Parathyroid adenoma (tissue), 2 donors: ENCODE results near the gene HMGN4.

Experiments
- H2AFZ ChIP-seq: fragments of 300-600 bp; sonication (generic); one replicate; pipeline ENCODE4 v1.7.0; 2017; ENCODE audit warnings: antibody characterized with exemption, mild to moderate bottlenecking
- H3K27ac ChIP-seq: fragments of 300-600 bp; sonication (generic); one replicate; pipeline ENCODE4 v1.7.0; 2017
- H3K27me3 ChIP-seq: fragments of 300-600 bp; sonication (generic); one replicate; pipeline ENCODE4 v1.7.0; 2017; ENCODE audit warnings: low read length; ENCODE audit not compliant: control insufficient read depth, insufficient read depth
- H3K36me3 ChIP-seq: fragments of 300-600 bp; sonication (generic); one replicate; pipeline ENCODE4 v1.7.0; 2017; ENCODE audit warnings: low read length; ENCODE audit not compliant: control insufficient read depth, insufficient read depth
- H3K4me1 ChIP-seq: fragments of 300-600 bp; sonication (generic); one replicate; pipeline ENCODE4 v1.7.0; 2017; ENCODE audit warnings: control low read depth
- H3K4me2 ChIP-seq: fragments of 300-600 bp; sonication (generic); one replicate; pipeline ENCODE4 v1.7.0; 2017; ENCODE audit warnings: low read length
- H3K4me3 ChIP-seq: fragments of 300-600 bp; sonication (generic); one replicate; pipeline ENCODE4 v1.7.0; 2017; ENCODE audit warnings: low read depth, low read length
- H3K79me2 ChIP-seq: fragments of 300-600 bp; sonication (generic); one replicate; pipeline ENCODE4 v1.7.0; 2017; ENCODE audit warnings: control low read depth
- H3K9ac ChIP-seq: fragments of 300-600 bp; sonication (generic); one replicate; pipeline ENCODE4 v1.7.0; 2017; ENCODE audit warnings: mild to moderate bottlenecking
- H3K9me3 ChIP-seq: fragments of 300-600 bp; sonication (generic); one replicate; pipeline ENCODE4 v1.7.0; 2017; ENCODE audit warnings: low read length; ENCODE audit not compliant: control insufficient read depth
- CTCF ChIP-seq: fragments of 300-600 bp; sonication (generic); IDR thresholded peaks from one replicate; pipeline ENCODE4 v1.7.0; 2017; ENCODE audit warnings: antibody characterized with exemption, mild to moderate bottlenecking
- donor health status: primary hyperparathyroidism.

The HMGN4 gene

GRCh38 chr6:26537846-26538571 lies at the start of gene HMGN4:
Gene HMGN4, plus strand, starts transcription at chr6:26538366. Its CDS starts 6,841 bp downstream, at chr6:26545207.
- no peak for TF ChIP-seq CTCF
- H3K36me3 ChIP-seq: no peaks in the 10 kb centered on the region
- H3K4me2 ChIP-seq: peak within 1 kb of the TSS; percentile 73
- no peaks in the 10 kb centered on the region for H3K27me3 ChIP-seq
- no peaks in the 10 kb centered on the region for H3K79me2 ChIP-seq
- peaks cover 6% of the 10 kb centered on the region for H3K4me1 ChIP-seq
- peak within 1 kb of the TSS; percentile 88 for H3K9ac ChIP-seq
- peak within 1 kb of the TSS; percentile 97 for H3K4me3 ChIP-seq
- peak within 1 kb of the TSS; percentile 95 for H3K27ac ChIP-seq
- peak within 1 kb of the TSS; percentile 87 for H2AFZ ChIP-seq
- H3K9me3 ChIP-seq: no peaks in the 10 kb centered on the region

DNA sequence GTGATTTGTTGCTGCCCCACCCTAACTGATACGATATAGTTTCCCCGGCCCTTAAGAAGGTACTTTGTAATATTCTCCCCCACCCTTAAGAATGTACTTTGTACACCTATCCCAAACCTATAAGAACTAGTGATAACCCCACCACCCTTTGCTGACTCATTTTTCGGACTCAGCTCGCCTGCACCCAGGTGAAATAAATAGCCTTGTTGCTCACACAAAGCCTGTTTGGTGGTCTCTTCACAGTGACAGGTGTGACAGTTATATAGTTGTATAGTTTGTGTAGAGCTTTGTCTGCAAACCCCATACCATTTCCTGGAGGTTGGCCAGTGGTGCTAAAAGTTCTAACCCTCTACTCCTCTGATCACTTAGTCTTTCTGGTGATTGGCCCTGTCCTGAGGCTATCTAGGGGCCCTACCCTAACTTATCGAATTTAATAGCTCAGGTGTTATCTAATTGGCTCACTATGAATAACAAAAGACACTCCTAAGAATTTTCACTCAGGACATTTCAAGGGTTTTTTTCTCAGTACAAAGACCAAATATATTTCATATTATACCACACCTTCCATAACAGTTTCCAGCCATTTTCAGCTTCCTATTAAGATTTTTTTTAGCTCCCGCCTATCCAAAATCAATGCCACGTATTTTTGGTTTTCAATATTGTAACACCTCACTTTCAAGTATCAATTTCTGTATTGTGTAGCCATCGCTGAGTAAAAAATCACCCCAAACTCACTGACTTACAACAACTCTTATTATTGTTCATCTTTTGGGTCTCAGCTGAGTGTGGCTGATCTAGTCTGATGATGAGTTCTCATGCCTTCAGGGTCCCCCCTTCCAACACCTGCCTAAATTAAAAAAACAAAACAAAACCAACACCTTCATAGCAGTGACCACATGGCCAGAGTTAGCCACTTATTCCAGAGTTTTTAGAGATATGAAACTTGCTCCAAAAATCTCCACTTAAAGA lies 47.9 kb upstream of the HMGN4 start:
- H3K27me3 ChIP-seq: no peaks in the 10 kb centered on the region
- H3K27ac ChIP-seq: no peak overlapping the region
- H3K36me3 ChIP-seq: no peaks in the 10 kb centered on the region
- TF ChIP-seq CTCF: no peak
- H3K79me2 ChIP-seq: no peaks in the 10 kb centered on the region
- H3K4me2 ChIP-seq: no peak overlapping the region
- H3K9me3 ChIP-seq: no peaks in the 10 kb centered on the region
- no peak overlapping the region for H3K4me3 ChIP-seq
- H2AFZ ChIP-seq: no peak overlapping the region
- H3K9ac ChIP-seq: no peak overlapping the region
- H3K4me1 ChIP-seq: no peaks in the 10 kb centered on the region

GRCh38 chr6:26491604-26492003 lies 46.6 kb upstream of the HMGN4 start:
- no peaks in the 10 kb centered on the region for H3K79me2 ChIP-seq
- no peak overlapping the region for H3K4me3 ChIP-seq
- no peak overlapping the region for H3K4me2 ChIP-seq
- no peaks in the 10 kb centered on the region for H3K9me3 ChIP-seq
- TF ChIP-seq CTCF: no peak
- H3K27ac ChIP-seq: no peak overlapping the region
- no peak overlapping the region for H2AFZ ChIP-seq
- H3K36me3 ChIP-seq: no peaks in the 10 kb centered on the region
- H3K4me1 ChIP-seq: no peaks in the 10 kb centered on the region
- no peak overlapping the region for H3K9ac ChIP-seq
- H3K27me3 ChIP-seq: no peaks in the 10 kb centered on the region

- H3K9me3 ChIP-seq: no peaks in the 10 kb centered on the region
- no peak overlapping the region for H2AFZ ChIP-seq
- H3K4me3 ChIP-seq: no peak overlapping the region
- H3K4me1 ChIP-seq: no peaks in the 10 kb centered on the region
- H3K4me2 ChIP-seq: no peak overlapping the region
- TF ChIP-seq CTCF: no peak
- no peaks in the 10 kb centered on the region for H3K27me3 ChIP-seq
- no peak overlapping the region for H3K27ac ChIP-seq
- no peaks in the 10 kb centered on the region for H3K79me2 ChIP-seq
- no peaks in the 10 kb centered on the region for H3K36me3 ChIP-seq
- no peak overlapping the region for H3K9ac ChIP-seq
These were observed 44.9 kb upstream of the HMGN4 start for GRCh38 chr6:26493258-26493657.
